HG02588 (cell line): ENCODE data around the gene EDAR.

Source experiments
- ATAC-seq: cut with Tn5 transposase; IDR thresholded peaks from one replicate; pipeline ENCODE4 v1.9.1; 2021; ENCODE audit warnings: mild to moderate bottlenecking, moderate library complexity; ENCODE audit not compliant: unreplicated experiment

Gene EDAR

GRCh38 chr2:108969856-108970255 lies 19.2 kb downstream of the EDAR start:
- ATAC-seq = no peak

DNA sequence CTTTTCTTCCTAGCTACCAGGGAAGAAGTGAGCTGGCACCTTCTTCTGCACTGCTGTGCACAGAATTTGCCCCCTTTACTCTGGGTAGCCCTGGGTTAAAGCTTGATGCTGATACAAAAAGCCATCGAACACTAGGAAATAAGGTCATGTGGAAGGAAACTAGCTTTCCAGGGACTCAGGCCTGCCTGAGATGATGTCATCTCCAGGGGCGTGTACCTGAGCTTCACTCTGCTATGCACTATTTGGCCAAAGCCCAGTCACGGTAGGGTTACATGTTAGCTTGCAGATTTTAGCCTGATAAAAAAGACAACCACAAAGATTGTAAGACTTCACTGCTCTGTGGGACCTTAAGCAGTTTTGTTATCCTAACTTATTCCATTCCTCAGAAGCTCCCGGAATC lies 20.4 kb downstream of the EDAR start:
- ATAC-seq = no peak

- no peak for ATAC-seq
Measured at GRCh38 chr2:108967757-108968156, 21.3 kb downstream of the EDAR start.

GRCh38 chr2:108965540-108966289 lies 23.3 kb downstream of the EDAR start:
- no peak for ATAC-seq

- ATAC-seq = no peak
Measured at GRCh38 chr2:108963057-108963456, 26.0 kb downstream of the EDAR start.

GRCh38 chr2:108961796-108962195 lies 27.2 kb downstream of the EDAR start:
- no peak for ATAC-seq

GRCh38 chr2:108960006-108960405 lies 29.0 kb downstream of the EDAR start:
- no peak for ATAC-seq

GRCh38 chr2:108959401-108959800 lies 29.6 kb downstream of the EDAR start:
- ATAC-seq = no peak

DNA sequence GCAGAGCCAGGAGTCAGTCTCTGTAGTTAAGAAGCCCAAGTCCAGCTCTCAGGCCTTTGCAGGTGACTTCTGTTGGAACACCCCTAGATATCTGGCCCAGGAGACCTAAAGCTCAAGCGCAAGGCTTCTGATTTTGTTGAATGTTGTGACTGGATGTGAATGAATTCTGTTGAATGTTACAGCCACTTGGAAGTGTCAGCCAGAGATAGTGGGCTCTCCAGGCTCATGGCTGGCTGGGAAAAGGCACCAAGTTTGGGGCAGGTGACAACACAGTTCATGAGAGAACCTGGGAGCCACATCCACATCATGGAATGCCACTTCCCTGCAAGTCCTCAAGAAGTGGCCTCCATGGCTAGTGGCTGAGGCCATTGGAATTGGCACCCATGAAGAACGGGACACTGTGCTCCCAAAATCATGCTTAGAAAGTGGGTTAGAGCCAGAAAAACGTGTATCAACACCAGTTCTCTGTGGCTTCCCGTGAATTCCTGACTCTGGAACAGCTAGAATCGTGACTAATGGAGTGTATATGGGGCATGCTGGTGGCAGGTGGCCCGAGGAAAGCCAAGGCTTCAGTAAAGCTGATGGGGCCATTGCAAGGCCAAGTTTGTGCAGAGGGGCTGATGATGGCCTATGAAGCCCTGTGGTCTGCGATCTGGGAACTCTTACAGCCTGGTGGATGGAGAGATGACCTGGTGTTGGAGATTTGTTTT lies 30.2 kb downstream of the EDAR start:
- ATAC-seq = no peak

- ATAC-seq = no peak
Measured at GRCh38 chr2:108958002-108958401, 31.0 kb downstream of the EDAR start.

DNA sequence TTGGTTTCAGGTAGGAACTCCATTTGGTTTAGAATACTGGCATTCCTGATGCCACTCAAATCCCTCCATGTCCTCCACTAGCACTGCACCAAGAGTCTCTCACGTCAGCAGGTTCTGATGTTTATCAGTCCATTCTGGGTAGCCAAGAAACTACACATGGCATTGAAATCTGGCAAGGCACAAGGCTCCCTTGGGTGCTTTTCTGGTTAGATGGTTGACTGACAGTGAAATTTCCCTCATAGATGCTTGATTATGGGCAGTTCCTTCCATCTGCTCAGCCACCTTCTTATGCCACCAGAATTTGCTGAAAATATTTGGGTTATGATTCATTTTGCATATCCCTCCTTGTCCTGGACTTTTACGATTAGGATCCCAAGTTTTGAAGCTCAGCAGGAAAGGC lies 32.6 kb downstream of the EDAR start:
- ATAC-seq = no peak

- no peak for ATAC-seq
Measured at GRCh38 chr2:108950369-108951135, 38.5 kb downstream of the EDAR start.

- no peak for ATAC-seq
Measured at GRCh38 chr2:108949316-108950239, 39.4 kb downstream of the EDAR start.

DNA sequence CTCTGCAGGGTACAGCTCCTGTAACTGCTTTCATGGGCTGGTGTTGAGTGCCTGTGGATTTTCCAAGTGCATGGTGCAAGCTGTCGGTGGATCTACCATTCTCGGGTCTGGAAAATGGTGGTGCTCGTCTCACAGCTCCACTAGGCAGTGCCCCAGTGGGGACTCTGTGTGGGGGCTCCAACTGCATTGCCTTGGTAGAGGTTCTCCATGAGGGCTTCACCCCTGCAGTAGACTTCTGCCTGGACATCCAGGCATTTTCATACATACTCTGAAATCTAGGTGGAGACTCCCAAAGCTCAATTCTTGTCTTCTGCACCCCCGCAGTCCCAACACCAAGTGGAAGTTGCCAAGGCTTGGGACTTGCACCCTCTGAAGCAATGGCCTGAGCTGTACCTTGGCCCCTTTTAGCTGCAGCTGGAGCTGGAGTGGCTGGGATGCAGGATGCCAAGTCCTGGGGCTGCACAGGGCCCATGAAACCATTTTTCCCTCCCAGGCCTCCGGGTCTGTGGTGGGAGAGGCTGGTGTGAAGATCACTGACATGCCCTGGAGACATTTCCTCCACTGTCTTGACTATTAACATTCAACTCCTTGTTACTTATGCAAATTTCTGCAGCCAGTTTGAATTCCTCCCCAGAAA lies 41.6 kb downstream of the EDAR start:
- ATAC-seq = no peak

DNA sequence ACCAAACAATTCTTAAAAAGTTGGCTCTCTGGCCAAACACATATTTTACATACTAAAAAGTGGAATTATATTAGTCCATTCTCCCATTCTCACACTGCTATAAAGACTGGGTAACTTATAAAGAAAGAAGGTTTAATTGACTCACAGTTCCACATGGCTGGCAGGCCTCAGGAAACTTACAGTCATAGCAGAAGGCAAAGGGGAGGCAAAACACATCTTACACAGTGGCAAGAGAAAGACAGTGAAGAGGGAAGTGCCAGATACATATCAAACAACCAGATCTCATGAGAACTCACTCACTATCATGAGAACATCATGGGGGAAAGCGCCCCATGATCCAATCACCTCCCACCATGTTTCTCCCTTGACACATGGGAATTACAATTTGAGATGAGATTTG lies 42.6 kb downstream of the EDAR start:
- ATAC-seq = no peak

GRCh38 chr2:108945969-108946368 lies 43.1 kb downstream of the EDAR start:
- no peak for ATAC-seq

- no peak for ATAC-seq
Measured at GRCh38 chr2:108944601-108945331, 44.3 kb downstream of the EDAR start.

- no peak for ATAC-seq
Measured at GRCh38 chr2:108943751-108944150, 45.3 kb downstream of the EDAR start.

DNA sequence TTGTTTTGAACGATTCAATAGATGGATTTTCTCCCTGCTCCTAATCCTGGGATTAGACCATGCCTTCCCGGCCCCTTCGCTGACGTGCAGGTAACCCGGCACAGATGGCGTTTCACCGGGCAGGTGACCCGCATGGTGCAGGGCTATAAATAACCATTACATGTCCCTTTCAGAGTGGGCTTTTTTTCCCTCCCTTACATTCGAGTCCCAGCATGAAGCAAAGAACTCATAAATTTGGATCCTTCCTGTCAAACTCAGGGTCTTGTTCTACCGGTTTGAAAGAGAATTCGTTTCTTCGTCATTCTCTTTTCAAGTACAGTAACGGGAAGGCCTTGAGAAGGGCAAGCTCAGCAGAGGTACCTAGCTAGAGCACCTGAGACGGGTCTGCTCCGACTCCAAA lies 46.1 kb downstream of the EDAR start:
- ATAC-seq = no peak
